ENCODE measurements around the gene CLTA.

GRCh38 chr9:36145970-36146369 lies 44.8 kb upstream of the CLTA start:
- TF ChIP-seq CTCF (IDR thresholded peaks at IDR 0.05; ENCODE audit: low read depth, low read length), result no peak
- TF ChIP-seq EZH2phosphoT487 (IDR thresholded peaks at IDR 0.05; ENCODE audit: low read depth), result no peak
